GM13977 (cell line): Measurements from ENCODE around the gene OPTN.
"Not testable (repeated sequence)": the region's sequence is repeated elsewhere in the genome, so short reads cannot be mapped to it uniquely, and the experiment has no call there.

Experiments
- DNase-seq: peaks from one replicate; pipeline ENCODE4 v3.0.0; 2012; ENCODE audit warnings: low spot score
- CTCF ChIP-seq: IDR thresholded peaks from 2 replicates; pipeline ENCODE4 v1.5.1; 2012; ENCODE audit warnings: mild to moderate bottlenecking, control low read depth; ENCODE audit not compliant: insufficient read depth; ENCODE audit errors: extremely low read depth, missing control alignments
- in situ Hi-C: fragments of 300-500 bp; cut with MboI; formaldehyde crosslinking; loops from one replicate; pipeline ENCODE4 v1.12.0; 2022; ENCODE audit warnings: low sequenced_read_pairs, low pct_unique_long_range_greater_than_20kb, mixed read lengths, inconsistent platforms; ENCODE audit not compliant: unreplicated experiment

OPTN gene

GRCh38 chr10:13089345-13089744, 10.6 kb upstream of the OPTN start:
- in situ Hi-C loops, result loop anchor here (25.0 kb wide), 1 partner anchor 827 kb away; no protein-coding TSS in a partner anchor
- no peak for DNase-seq
- TF ChIP-seq CTCF, result no peak

- no peak for DNase-seq
- TF ChIP-seq CTCF, result no peak
- in situ Hi-C loops, result loop anchor here (25.0 kb wide), 1 partner anchor 828 kb away; no protein-coding TSS in a partner anchor
Measured at GRCh38 chr10:13090289-13090688, 9.7 kb upstream of the OPTN start.

- in situ Hi-C loops, result loop anchor here (25.0 kb wide), 1 partner anchor 830 kb away; no protein-coding TSS in a partner anchor
- TF ChIP-seq CTCF, result no peak
Measured at GRCh38 chr10:13091801-13092200, 8.2 kb upstream of the OPTN start.

GRCh38 chr10:13092291-13093102, 7.5 kb upstream of the OPTN start:
- in situ Hi-C loops, result loop anchor here (25.0 kb wide), 1 partner anchor 830 kb away; no protein-coding TSS in a partner anchor
- no peak for TF ChIP-seq CTCF
- no peak for DNase-seq

More at GRCh38 chr10:13091801-13092200, 8.2 kb upstream of the OPTN start:
- DNase-seq, result no peak

- in situ Hi-C loops, result loop anchor here (25.0 kb wide), 1 partner anchor 832 kb away; no protein-coding TSS in a partner anchor
- DNase-seq, result not testable (repeated sequence)
Measured at GRCh38 chr10:13094082-13094481, 5.9 kb upstream of the OPTN start.

- DNase-seq, result no peak
- in situ Hi-C loops, result loop anchor here (25.0 kb wide), 1 partner anchor 833 kb away; no protein-coding TSS in a partner anchor
- no peak for TF ChIP-seq CTCF
Measured at GRCh38 chr10:13095094-13095493, 4.9 kb upstream of the OPTN start.

GRCh38 chr10:13095929-13096328, 4.0 kb upstream of the OPTN start:
- in situ Hi-C loops, result loop anchor here (25.0 kb wide), 1 partner anchor 834 kb away; no protein-coding TSS in a partner anchor
- TF ChIP-seq CTCF, result no peak
- DNase-seq, result no peak
